PFSK-1 (cell line): ENCODE results near the gene TTC34.

Experiments used
- FOXP2 ChIP-seq: optimal IDR thresholded peaks from 2 replicates; pipeline ENCODE3; 2011; ENCODE audit warnings: borderline replicate concordance, control low read depth, inconsistent platforms; ENCODE audit not compliant: insufficient read depth; ENCODE audit errors: extremely low read length, extremely low read depth
- POLR2AphosphoS5 ChIP-seq: IDR thresholded peaks from 2 replicates; pipeline ENCODE4 v1.6.1; 2012; ENCODE audit warnings: low read depth, mild to moderate bottlenecking, control low read depth, low read length, moderate library complexity
- REST ChIP-seq, 2 experiments: IDR thresholded peaks; 2 replicates each; pipeline versions ENCODE4 v1.6.1 to v1.8.0; 2011 to 2012; ENCODE audit warnings: low read depth in 2 of 2, low read length in 2 of 2, control low read depth in 1 of 2, inconsistent platforms in 1 of 2, mild to moderate bottlenecking in 1 of 2, moderate library complexity in 1 of 2; ENCODE audit not compliant: insufficient read depth in 1 of 2
- SIN3A ChIP-seq: IDR thresholded peaks from 2 replicates; pipeline ENCODE4 v1.6.1; 2012; ENCODE audit warnings: mild to moderate bottlenecking, low read length, moderate library complexity, borderline replicate concordance; ENCODE audit not compliant: insufficient read depth
- TAF1 ChIP-seq: IDR thresholded peaks from 2 replicates; pipeline ENCODE4 v1.6.1; 2012; ENCODE audit warnings: low read length, control low read depth, borderline replicate concordance; ENCODE audit not compliant: insufficient read depth

TTC34 gene

GRCh38 chr1:2809656-2810055, 8.2 kb upstream of the TTC34 start:
- no peak for TF ChIP-seq POLR2AphosphoS5
- no peak for TF ChIP-seq FOXP2
- TF ChIP-seq REST (IDR thresholded peaks at IDR 0.05; ENCODE audit: insufficient read depth in 1 of 2, low read depth in 2 of 2, low read length in 2 of 2), result no peak
- TF ChIP-seq TAF1, result no peak
- no peak for TF ChIP-seq SIN3A

GRCh38 chr1:2808831-2809605, 7.5 kb upstream of the TTC34 start:
- TF ChIP-seq POLR2AphosphoS5 (no peak), TAF1 (no peak), REST (IDR thresholded peaks at IDR 0.05; ENCODE audit: insufficient read depth in 1 of 2, low read depth in 2 of 2, low read length in 2 of 2) (no peak), SIN3A (no peak), FOXP2 (no peak)

GRCh38 chr1:2808386-2808705, 6.9 kb upstream of the TTC34 start:
- TF ChIP-seq REST (IDR thresholded peaks at IDR 0.05; ENCODE audit: insufficient read depth in 1 of 2, low read depth in 2 of 2, low read length in 2 of 2) (no peak), TAF1 (no peak), FOXP2 (no peak), SIN3A (no peak), POLR2AphosphoS5 (no peak)

GRCh38 chr1:2807678-2808385, 6.3 kb upstream of the TTC34 start:
- no peak for TF ChIP-seq REST (IDR thresholded peaks at IDR 0.05; ENCODE audit: insufficient read depth in 1 of 2, low read depth in 2 of 2, low read length in 2 of 2)
- TF ChIP-seq POLR2AphosphoS5, result no peak
- TF ChIP-seq FOXP2, result no peak
- no peak for TF ChIP-seq SIN3A
- no peak for TF ChIP-seq TAF1
